H1 (cell line): ENCODE data around the gene ITGB5.

Experiments used
- CHD2 ChIP-seq: IDR thresholded peaks from 2 replicates; pipeline ENCODE4 v1.6.1; 2012; ENCODE audit warnings: low read length, improper control_type of control experiment
- JUN ChIP-seq: IDR thresholded peaks from 2 replicates; pipeline ENCODE4 v1.6.1; 2011; ENCODE audit warnings: low read depth, mild to moderate bottlenecking, improper control_type of control experiment, low read length
- POLR2A ChIP-seq, 2 experiments: IDR thresholded peaks; 1 replicate in 1 of 2; 2 replicates in 1 of 2; pipeline ENCODE4 v1.6.1; 2011; ENCODE audit warnings: low read depth in 2 of 2, low read length in 2 of 2, mild to moderate bottlenecking in 2 of 2; ENCODE audit errors: control extremely low read depth in 1 of 2
- POLR2AphosphoS5 ChIP-seq: IDR thresholded peaks from 2 replicates; pipeline ENCODE4 v1.6.1; 2011; ENCODE audit warnings: low read depth, low read length
- RXRA ChIP-seq: IDR thresholded peaks from 2 replicates; pipeline ENCODE4 v1.6.1; 2011; ENCODE audit warnings: low read depth, mild to moderate bottlenecking, low read length, moderate library complexity; ENCODE audit not compliant: insufficient read depth
- SRF ChIP-seq: IDR thresholded peaks from 2 replicates; pipeline ENCODE4 v1.6.1; 2011; ENCODE audit warnings: mild to moderate bottlenecking, low read depth, low read length, moderate library complexity
- TBP ChIP-seq: IDR thresholded peaks from 2 replicates; pipeline ENCODE4 v1.6.1; 2011; ENCODE audit warnings: low read depth, low read length, improper control_type of control experiment
- TEAD4 ChIP-seq: IDR thresholded peaks from 2 replicates; pipeline ENCODE4 v1.6.1; 2012; ENCODE audit warnings: low read depth, low read length, inconsistent platforms, mixed read lengths
- YY1 ChIP-seq: IDR thresholded peaks from 2 replicates; pipeline ENCODE4 v1.6.1; 2011; ENCODE audit warnings: low read depth, mild to moderate bottlenecking, low read length
- TF ChIP-seq, protein P1 (sequence below), 3 experiments: IDR thresholded peaks; 1 replicate in 2 of 3; 2 replicates in 1 of 3; pipeline versions ENCODE4 v1.5.1 to v1.6.1; 2011; ENCODE audit warnings: low read length in 3 of 3, mild to moderate bottlenecking in 3 of 3, inconsistent platforms in 2 of 3, low read depth in 1 of 3, moderate library complexity in 1 of 3; ENCODE audit not compliant: insufficient read depth in 1 of 3; ENCODE audit errors: control extremely low read depth in 1 of 3
- TF ChIP-seq, protein P2 (sequence below): IDR thresholded peaks from 2 replicates; pipeline ENCODE4 v1.6.1; 2011; ENCODE audit warnings: low read length, improper control_type of control experiment

DNA sequence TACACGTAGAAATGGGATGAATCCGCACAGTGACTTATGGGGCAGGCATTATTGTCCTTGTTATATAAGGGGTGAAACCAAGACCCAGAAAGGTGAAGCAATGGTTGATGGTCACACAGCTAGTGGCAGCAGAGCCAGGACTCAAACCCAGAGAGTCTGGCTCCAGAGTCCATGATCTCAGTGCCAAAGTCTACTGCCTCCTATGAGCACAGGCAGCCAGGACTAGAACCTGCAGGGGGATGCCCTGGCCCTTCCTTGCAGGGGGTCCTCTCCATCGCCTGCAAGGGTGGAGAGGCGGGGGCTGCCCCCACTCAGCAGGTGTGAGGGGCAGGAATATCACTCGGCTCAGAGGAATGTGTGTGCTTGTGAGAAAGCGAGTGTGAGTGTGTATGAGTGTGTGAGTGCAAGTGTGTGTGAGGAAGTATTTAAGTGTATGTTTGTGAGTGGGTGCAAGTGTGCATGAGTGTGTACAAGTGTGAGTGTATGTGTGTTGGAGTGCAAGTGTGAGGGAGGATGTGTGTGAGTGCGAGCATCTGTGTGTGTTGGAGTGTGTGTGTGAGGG is 112.2 kb downstream of the ITGB5 start:
- TF ChIP-seq, protein P1, sequence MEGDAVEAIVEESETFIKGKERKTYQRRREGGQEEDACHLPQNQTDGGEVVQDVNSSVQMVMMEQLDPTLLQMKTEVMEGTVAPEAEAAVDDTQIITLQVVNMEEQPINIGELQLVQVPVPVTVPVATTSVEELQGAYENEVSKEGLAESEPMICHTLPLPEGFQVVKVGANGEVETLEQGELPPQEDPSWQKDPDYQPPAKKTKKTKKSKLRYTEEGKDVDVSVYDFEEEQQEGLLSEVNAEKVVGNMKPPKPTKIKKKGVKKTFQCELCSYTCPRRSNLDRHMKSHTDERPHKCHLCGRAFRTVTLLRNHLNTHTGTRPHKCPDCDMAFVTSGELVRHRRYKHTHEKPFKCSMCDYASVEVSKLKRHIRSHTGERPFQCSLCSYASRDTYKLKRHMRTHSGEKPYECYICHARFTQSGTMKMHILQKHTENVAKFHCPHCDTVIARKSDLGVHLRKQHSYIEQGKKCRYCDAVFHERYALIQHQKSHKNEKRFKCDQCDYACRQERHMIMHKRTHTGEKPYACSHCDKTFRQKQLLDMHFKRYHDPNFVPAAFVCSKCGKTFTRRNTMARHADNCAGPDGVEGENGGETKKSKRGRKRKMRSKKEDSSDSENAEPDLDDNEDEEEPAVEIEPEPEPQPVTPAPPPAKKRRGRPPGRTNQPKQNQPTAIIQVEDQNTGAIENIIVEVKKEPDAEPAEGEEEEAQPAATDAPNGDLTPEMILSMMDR (IDR thresholded peaks at IDR 0.05; ENCODE audit: control extremely low read depth in 1 of 3, insufficient read depth in 1 of 3, low read depth in 1 of 3, low read length in 3 of 3), result no peak
- no peak for TF ChIP-seq RXRA
- no peak for TF ChIP-seq POLR2AphosphoS5
- TF ChIP-seq CHD2, result no peak
- TF ChIP-seq, protein P2, sequence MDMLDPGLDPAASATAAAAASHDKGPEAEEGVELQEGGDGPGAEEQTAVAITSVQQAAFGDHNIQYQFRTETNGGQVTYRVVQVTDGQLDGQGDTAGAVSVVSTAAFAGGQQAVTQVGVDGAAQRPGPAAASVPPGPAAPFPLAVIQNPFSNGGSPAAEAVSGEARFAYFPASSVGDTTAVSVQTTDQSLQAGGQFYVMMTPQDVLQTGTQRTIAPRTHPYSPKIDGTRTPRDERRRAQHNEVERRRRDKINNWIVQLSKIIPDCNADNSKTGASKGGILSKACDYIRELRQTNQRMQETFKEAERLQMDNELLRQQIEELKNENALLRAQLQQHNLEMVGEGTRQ, result no peak
- no peak for TF ChIP-seq TBP
- no peak for TF ChIP-seq POLR2A (IDR thresholded peaks at IDR 0.05; ENCODE audit: control extremely low read depth in 1 of 2, low read depth in 2 of 2, low read length in 2 of 2)
- no peak for TF ChIP-seq YY1
- TF ChIP-seq SRF, result no peak
- TF ChIP-seq JUN, result no peak
- no peak for TF ChIP-seq TEAD4
